SKM-1 treated with dmso at 0.1 percent for 144 hours (cell line): Measurements from ENCODE around the gene FREM2.

ENCODE experiments used
- DNase-seq: peaks from one replicate; lab custom pipeline; 2025; ENCODE audit not compliant: unreplicated experiment; lab: John Stamatoyannopoulos, UW

FREM2 gene

DNA sequence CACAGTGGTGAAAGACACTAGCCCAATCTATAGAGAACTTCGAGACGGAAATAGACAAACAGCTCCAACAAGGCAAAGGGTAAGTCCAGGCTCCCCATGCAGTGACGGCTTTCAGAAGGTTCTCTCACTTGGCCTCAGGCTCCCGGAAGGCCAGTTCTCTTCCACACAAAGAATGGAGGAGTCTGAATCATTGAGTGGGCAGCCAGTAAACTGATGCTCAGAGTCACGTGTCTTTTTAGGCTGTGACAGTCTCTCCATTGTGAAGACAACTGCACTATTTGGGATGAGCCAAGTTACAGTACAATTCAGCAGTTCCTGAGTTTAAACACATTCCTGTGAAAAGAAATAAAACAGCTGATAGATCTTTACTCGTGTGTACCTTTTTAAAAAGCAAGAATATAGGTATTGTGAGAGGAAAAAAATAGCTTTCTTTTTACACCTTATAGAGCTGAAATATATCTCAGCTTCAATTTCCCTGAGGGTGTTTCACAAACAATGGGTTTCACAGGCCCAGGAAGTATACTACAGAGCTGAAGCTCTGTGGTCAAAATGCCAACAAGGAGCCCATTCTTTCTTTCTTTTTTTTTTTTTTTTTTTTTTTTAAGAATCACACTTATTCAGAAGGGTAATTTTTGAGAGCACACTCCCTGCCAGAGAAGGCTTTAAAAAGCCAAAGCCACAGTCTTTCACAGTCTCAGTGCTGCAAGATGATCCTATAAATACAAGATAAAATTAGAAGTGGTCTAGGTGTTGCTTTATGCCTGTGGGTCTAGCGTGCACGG is 135.1 kb downstream of the FREM2 start:
- DNase-seq: no peak

DNA sequence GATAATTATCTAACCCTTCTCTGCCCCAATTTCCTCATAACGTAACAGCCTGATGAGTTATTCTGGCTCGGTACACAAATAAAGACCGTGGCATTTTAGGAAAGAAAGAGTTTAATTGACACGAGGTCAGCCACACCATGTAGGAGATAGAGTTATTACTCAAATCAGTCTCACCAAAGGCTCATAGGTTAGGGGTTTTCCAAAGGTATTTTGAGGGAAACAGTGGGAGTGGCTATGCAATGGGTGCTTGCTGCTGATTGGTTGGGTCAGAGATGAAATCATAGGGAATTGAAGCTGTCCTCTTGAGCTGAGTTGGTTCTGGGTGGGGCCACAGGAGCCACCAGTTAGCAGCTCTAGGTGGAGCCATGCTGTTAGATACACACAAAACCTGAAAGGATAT is 137.5 kb downstream of the FREM2 start:
- DNase-seq: no peak

DNA sequence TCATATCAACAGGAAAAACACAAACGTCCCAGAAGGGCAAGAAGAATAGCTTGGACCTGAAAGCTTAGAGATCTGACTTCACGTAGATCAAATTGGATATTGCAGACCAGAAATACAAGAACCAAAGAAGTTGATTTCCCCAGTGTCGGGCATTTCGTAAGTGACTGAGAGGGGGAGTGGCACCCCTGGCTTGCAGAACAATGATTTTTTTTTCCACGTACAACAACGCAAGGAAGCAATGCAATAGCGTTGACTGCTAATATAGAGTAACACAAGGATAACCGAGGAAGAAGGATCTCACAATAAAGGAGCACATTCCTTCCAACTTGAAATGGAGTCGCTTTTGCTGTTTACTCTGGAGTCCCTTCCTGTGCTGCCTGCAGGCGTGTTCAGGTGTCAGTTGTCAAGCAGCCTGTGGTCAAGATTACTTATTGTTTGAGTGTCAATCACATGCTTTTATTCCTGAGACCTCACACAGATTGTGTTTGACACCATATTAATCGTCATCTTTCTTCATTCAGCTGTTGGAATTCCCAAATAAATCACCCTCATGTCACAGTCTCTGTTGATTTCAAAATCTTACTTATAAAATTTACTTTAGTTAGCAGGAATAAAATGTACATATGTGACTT is 139.4 kb downstream of the FREM2 start:
- no peak for DNase-seq

DNA sequence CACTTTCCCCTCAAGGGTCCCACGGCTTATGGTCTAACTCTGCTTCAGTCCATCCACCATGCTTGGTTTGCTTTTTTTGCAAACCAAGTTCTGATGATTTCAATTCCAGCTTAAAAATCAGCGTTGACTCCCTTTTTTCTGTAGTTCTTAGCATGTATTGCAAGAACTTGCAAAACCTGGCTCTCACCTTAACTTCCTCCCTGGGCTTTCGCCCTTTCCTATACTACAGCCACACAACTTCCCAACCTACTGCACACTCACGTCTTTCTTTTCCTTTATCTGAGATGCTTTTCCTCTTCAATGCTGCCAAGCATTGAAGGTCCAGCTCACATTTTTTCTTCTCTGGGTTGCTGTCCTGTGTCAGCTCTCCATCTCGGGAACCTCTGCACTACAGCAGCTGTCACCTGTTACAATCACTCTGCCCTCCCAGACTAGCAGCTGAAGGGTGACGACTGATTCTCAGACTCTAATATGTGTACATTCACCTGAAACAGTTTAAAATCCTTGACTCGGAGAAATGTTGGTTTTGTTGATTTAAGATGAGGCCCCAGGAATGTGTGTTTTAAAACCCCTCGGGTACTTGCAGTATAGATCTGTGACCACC is 143.7 kb downstream of the FREM2 start:
- no peak for DNase-seq

DNA sequence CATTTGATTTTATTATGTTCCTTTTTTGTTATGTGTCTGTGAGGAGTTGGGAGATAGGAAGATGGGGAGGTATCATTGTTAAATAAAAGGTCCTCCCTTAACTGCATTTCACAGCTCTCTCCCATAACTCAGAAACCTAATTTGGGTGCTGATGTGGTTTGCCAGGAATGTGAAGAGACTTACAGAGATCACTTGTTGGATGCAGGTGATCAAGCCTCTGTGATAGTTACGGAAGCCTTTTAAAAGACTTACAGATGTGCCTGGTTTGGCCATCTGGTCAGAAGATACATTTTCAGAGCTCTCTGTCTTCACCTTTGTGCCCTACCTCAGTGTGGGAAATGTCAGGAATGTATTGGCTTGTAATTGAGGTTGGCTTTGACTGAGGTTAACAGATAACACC is 157.7 kb downstream of the FREM2 start:
- DNase-seq: no peak

DNA sequence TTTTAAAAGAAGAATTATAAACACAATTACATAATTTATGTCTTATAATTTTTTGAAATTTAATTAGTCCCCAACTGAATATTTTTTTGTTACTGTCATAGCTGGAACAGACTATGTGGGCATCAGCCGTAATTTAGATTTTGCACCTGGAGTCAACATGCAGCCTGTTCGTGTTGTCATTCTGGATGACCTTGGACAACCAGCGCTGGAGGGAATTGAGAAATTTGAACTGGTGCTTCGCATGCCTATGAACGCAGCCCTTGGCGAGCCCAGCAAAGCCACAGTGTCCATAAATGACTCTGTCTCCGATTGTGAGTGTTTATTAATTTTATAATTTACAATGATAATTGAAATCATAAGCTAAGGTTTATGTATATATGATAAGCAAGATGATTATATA is 161.5 kb downstream of the FREM2 start:
- no peak for DNase-seq

DNA sequence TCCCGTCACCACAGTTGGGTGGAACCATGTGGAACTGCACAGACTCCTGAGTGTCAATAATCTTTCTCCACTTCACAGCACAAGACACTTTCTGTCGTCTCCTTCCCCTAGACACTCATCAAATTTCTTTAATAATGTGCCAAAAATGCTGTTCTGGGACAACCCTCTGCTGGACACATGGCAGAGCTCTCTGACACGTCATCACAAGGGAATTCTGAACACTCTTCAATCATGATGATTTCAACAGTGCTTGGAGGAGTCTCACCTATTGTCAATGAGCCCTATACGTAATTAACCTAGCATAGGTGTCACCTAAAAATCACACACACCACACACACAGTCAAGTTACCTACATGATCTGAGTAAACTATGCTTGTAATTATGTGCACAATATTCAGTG is 162.4 kb downstream of the FREM2 start:
- DNase-seq: no peak

DNA sequence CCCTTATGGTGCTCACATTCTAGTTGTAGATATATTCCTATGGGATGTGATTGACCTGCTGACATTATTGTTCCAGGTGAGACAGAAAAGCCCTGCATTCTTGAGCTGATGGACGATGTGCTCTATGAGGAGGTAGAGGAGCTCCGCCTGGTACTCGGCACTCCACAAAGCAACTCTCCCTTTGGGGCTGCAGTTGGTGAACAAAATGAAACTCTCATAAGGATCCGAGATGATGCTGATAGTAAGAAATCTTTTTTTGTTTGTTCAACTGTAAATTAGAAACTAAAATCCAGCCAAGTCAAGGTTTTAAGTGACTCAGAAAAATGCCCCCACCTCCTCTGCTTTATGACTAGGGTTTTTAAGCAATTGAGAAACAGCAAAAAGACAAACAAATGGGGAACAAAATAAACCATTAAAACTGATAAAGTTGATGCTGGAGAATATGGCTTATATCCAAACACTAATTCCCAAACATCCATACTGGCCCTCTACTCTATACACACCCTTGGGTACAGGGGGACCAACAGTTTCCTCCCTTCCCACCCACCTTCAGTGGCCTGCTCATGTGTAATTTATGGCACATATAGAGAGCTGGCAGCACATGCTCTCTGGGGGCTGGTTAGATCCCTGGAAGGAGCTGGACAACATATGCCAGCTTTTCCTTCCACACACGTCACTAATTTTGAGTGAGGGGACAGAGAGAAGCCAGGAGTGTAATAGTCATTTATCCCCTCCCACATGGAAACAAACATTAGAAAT is 164.2 kb downstream of the FREM2 start:
- no peak for DNase-seq

DNA sequence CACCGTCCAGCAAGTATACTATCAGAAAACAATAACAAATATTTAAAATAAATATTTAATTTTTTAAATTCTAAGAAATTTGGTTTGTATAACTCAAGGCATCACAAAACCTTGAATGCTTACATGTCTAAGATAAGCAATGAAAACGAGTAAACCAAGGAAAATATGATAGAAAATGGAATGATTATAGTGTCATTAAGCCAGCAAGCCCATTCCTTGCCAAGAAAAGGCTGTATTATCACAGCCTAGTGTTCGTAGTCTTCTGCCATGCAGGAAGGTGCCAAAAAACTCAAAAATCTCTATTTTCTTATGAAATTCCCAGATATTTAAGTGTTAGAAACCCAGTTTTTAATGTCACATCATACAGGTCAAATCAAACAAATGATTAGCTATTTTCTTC is 167.3 kb downstream of the FREM2 start:
- no peak for DNase-seq

DNA sequence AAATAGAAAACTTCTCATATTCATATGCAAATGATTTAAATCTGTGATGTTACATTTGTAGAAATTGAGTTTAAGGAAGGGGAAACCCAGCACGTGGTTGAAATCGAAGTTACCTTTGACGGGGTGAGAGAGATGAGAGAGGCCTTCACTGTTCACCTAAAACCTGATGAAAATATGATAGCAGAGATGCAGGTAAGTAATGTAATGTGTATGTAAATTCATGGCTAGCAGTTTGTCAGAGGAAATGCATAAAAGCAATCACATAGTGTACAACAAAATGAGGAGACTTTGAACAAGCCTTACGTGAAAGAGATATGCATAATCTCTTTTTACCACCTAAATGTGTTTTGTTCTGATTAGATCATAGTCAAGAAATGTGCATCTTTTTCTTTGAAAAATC is 169.2 kb downstream of the FREM2 start:
- DNase-seq: no peak

DNA sequence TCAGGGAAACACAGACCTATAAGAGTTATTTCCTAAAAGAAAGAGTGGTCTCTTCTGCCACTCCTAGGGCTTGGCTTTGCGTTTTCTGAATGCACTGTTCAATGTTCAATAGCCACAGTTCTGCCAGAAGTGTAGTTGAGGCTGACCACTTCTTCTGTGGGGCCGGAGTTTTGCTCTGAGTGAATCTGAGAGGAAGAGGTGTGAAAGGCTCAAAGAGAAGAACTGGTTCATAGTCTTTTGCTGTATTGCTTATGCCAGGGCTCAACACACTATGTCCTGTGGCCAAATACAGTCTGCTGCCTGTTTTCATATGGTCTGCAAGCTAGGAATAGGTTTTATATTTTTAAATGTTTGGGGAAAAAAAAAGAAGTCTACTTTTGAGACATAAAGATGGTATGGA is 175.6 kb downstream of the FREM2 start:
- DNase-seq: no peak

DNA sequence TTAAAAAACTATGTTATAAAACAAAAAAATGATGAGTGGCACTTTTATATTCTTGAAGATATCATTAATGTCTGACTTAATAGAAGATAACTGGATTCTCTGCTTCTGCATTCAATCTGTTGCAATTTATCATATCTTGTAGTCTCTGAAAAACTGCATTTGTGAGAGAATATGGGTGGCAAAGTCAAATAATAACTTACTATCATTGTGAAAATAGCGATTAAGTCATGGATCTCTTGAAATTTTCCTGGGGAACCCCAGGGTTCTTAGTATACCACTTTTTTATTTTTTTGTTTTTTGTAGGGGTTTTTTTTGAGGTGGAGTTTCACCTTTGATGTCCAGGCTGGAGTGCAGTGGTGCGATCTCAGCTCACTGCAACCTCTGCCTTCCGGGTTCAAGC is 176.7 kb downstream of the FREM2 start:
- no peak for DNase-seq

DNA sequence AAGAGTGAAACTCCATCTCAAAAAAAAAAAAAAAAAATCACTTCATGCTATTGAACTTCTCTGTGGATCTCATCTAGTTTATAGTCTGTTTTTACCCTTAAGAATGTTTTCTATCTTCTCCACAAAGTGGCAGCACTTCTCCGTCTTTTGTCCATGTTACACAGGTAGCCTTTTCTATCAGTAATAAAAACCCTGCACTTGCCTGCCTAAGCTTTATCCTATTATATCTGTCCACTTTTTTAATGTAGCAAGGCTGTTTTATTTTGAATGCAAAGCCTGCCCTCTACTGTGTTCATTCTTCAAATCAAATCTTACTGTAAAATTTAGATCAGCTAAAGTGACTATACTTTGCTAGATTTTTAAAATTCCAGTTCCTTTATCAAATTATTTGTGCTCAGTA is 179.8 kb downstream of the FREM2 start:
- DNase-seq: no peak

DNA sequence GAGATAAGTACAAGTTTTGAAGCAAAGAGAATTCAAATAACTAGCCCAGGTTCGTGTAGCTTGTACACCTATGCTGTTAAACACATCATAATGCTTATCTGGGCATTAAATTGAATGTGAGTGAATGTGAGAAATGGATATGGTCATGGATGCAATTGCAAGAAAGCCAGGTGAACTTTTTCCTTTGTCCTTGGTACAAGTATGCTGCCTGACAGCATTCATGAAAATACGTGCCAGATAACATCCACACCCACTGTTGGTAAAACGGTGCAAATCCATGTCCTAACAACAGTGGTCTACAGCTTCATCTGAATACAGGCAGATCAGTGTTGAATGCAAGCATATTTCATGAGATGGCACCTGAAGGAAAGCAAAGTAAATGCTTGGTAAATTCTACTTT is 181.5 kb downstream of the FREM2 start:
- no peak for DNase-seq

DNA sequence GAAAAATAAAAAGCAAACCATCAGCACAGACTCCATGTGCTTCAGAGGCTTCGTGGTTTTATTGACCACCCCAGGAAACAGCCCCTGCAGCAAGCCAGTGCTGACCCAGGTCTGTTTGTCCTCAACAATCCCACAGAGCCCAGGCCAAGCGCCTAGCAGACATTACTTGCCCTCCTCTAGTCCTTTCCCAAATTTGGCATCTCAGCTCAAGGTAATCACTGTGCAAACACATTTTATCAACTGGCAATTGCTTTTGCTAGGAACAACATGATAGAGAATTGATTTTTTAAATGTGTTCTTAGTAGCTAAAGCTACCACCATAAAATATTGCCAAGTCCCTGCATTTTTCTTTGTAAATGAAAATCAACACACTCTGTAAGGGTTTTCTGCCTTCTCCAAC is 182.0 kb downstream of the FREM2 start:
- no peak for DNase-seq

DNA sequence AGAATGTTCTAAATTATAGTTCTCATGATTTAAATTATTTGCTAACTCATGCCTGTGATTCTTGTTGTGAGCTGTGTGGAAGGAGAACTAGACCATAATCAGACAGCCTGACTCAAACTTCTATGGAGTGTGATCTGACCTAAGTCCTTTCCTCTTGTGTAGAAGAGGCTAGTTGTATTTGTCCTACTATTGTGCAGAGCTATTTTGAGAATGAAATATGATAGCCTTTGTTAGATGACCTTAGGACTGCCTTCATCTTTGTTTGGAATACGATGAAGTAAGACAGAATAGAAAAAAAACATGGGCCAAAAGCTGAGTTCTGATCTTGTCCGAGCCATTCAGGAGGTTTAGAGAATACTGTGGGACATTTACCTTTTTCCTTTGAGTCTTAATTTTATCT is 184.4 kb downstream of the FREM2 start:
- no peak for DNase-seq

DNA sequence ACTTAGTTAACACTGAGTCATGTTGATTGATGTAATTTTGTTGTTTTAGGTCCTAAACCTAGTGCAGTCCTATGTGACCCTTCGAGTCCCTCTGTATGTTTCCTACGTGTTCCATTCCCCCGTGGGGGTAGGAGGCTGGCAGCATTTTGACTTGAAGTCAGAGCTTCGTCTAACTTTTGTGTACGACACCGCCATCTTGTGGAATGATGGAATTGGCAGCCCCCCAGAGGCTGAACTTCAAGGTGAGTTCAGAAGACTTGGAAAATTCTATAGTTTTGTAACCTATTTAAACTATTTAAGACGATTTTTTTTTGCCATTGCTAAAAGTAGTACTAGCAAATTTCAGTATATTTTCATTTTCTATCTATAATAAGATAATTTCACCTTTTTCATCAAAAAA is 185.8 kb downstream of the FREM2 start:
- no peak for DNase-seq

DNA sequence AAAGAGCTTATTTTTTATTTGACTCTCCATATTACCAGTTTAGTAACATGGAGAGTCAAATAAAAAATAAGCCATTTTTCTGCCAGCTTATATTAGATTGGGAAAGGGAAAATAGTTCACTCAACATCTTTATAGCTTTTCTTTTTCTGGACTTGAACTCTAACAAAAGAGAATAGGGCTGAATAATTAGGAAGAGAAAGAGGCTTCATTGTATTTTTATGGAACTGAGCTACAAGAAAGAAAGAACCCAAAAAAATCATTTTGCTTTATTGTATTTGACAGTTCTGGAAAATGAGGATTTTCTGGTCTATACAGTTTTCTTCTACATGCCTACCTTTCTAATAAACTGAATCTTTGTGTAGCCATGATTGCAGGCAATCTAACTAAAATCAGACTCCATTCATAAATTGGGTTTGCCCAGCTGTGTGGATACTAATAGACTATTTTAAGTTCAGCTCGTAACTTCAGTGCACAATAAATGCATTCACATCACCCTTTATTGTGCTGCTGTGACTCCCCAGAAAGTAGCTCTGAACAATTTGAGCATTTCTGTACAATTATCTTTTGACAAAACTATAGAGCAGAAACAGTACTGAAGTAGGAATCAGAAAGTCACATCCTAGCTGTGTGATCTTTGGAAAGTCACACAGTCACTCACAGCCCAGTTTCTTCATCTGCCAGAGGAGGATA is 188.5 kb downstream of the FREM2 start:
- no peak for DNase-seq

DNA sequence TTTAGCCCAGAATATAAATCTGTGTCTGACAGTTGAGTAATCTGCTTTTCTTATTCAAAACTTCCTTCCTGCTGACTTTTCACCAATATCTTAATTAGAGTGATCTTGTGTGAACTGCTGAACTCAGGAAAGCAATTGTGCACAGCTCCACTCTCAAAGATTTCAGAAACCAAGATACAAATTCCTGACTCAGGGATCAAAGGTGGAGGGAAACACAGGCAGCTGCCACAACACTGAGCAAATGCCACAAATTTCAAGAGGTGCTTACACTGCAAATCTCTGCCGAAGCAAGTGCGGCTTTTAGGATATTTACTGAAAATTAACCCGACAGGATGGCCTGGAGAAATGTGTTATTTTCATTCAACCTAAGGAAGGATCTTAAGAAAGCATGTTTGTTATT is 192.4 kb downstream of the FREM2 start:
- DNase-seq: no peak

DNA sequence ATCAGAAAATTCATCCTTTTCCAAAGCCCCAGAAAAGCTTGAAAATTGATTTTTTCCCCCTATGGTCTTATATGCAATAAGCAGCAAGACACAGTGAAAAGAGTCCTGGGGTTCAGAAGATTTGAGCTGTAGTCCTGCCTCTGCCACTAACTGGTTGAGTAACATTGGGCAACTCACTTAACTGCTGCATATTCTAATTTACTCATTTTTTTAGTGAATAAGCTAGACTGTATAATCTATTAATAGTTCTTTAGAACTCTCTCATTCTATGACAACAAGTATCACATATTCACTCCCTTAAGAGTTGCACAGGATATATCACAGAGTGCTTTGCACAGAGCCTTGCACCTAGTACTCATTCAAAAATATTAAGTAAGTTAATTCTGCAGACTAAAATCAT is 192.9 kb downstream of the FREM2 start:
- DNase-seq: no peak

DNA sequence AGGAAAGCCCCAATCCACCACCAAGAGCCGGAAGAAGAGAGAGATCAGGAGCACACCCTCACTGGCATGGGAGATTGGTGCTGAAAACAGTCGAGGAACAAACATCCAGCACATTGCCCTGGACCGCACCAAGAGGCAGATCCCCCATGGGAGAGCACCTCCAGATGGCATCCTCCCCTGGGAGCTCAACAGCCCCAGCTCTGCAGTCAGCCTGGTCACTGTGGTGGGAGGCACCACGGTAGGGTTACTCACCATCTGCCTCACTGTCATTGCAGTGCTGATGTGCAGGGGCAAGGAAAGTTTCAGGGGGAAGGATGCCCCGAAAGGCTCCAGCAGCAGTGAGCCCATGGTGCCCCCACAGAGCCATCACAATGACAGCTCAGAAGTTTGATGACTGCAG is 193.5 kb downstream of the FREM2 start:
- DNase-seq: no peak
